Neural progenitor cell (in vitro differentiated cells): ENCODE data around the gene REXO5.

ENCODE experiments used
- EZH2 ChIP-seq: fragments of 200-600 bp; sonication (generic); IDR thresholded peaks from 2 replicates; pipeline ENCODE4 v1.6.1; 2017; ENCODE audit warnings: antibody characterized with exemption, mild to moderate bottlenecking, moderate library complexity
- TF ChIP-seq, protein P1 (sequence below): fragments of 200-600 bp; sonication (generic); IDR thresholded peaks from 2 replicates; pipeline ENCODE4 v1.5.1; 2017; ENCODE audit warnings: antibody characterized with exemption, mild to moderate bottlenecking

DNA sequence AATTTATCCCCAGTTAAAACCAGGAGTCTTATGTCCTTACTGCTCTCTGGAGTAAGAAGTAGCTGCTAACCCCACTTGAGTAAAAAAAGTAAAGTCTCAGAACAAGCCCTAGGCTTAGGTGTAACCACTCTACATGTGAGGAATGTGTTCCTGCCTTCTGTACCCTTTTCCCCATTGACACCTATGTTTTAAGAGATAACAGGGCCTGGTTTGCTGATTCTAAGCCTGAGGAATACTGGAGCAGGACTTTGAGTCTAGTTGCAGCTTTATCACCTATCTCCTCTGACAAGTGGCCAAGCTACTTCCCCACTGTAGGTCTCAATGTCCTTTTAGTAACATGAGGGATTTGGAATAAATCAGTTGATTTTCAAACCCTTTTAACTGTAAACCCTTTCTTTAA is 40.2 kb downstream of the REXO5 start:
- no peak for TF ChIP-seq EZH2
- TF ChIP-seq, protein P1, sequence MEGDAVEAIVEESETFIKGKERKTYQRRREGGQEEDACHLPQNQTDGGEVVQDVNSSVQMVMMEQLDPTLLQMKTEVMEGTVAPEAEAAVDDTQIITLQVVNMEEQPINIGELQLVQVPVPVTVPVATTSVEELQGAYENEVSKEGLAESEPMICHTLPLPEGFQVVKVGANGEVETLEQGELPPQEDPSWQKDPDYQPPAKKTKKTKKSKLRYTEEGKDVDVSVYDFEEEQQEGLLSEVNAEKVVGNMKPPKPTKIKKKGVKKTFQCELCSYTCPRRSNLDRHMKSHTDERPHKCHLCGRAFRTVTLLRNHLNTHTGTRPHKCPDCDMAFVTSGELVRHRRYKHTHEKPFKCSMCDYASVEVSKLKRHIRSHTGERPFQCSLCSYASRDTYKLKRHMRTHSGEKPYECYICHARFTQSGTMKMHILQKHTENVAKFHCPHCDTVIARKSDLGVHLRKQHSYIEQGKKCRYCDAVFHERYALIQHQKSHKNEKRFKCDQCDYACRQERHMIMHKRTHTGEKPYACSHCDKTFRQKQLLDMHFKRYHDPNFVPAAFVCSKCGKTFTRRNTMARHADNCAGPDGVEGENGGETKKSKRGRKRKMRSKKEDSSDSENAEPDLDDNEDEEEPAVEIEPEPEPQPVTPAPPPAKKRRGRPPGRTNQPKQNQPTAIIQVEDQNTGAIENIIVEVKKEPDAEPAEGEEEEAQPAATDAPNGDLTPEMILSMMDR, result no peak
